Upper lobe of right lung (tissue), 1 donor: ENCODE results near the gene PTOV1. TPM values are rescaled to one million over a fixed set of nuclear protein-coding genes. Genes with fewer than 3 reads are reported as not detected.

Experiments used
- ATAC-seq: fragments of 200-7000 bp; cut with Tn5 transposase; one replicate; pipeline ENCODE4 v1.9.1; 2020; ENCODE audit warnings: mild to moderate bottlenecking, moderate library complexity
- DNase-seq: peaks from one replicate; pipeline ENCODE4 v3.0.0-alpha.2; 2020
- H3K27ac ChIP-seq: fragments of 200-600 bp; one replicate; pipeline ENCODE4 v1.8.0; 2022
- H3K27me3 ChIP-seq: fragments of 200-600 bp; one replicate; pipeline ENCODE4 v1.8.0; 2022; ENCODE audit warnings: mild to moderate bottlenecking
- H3K36me3 ChIP-seq: fragments of 200-600 bp; one replicate; pipeline ENCODE4 v1.8.0; 2022
- H3K4me1 ChIP-seq: fragments of 200-600 bp; one replicate; pipeline ENCODE4 v1.8.0; 2022
- H3K4me3 ChIP-seq: fragments of 200-600 bp; one replicate; pipeline ENCODE4 v1.8.0; 2022; ENCODE audit warnings: mild to moderate bottlenecking
- H3K9me3 ChIP-seq: fragments of 200-600 bp; one replicate; pipeline ENCODE4 v1.8.0; 2022
- CTCF ChIP-seq: fragments of 200-600 bp; IDR thresholded peaks from one replicate; pipeline ENCODE4 v1.8.0; 2022; ENCODE audit warnings: antibody characterized with exemption
- intact Hi-C: fragments of 100-400 bp; cut with DNase I; formaldehyde crosslinking; loops from one replicate; pipeline ENCODE4 v1.11.0; 2022
- long read RNA-seq: library from polyadenylated mRNA; unstranded; transcript quantifications from one replicate; pipeline ENCODE4 v2.0.0, GENCODE V29; 2021
- total RNA-seq: library from RNA; stranded (reverse); fragmentation: NEBNext Ultra II Directional; extraction: Animal tissue kit (Norgen Biotek cat#: 25700); gene quantifications from one replicate; pipeline ENCODE4 v1.2.1, GENCODE V29; 2021
- donor health status: DM: no; HTN: yes; CAD: no; lungs with severe emphysema.

The PTOV1 gene
- 104 TPM for total RNA-seq
- long read RNA-seq, transcript PTOV1-212 (13 exons, 1,577 nt): major isoform, 99 of 147 reads
- long read RNA-seq, transcript PTOV1-220 (13 exons, 1,587 nt): minor isoform, 6 of 147 reads
- long read RNA-seq, transcript PTOV1-205 (1 exons, 1,880 nt): minor isoform, 5 of 147 reads
- long read RNA-seq, partial matches to known transcripts: 14 of 147 reads
- long read RNA-seq, other reads (novel, unspliced or antisense): 19 of 147 reads

GRCh38 chr19:49850487-49851342, at the start of gene PTOV1:
Gene PTOV1 (plus strand): TSS chr19:49851159.
- H3K27ac ChIP-seq: peak within 1 kb of the TSS; percentile 99
- H3K4me3 ChIP-seq: peak within 1 kb of the TSS; percentile 96
- H3K9me3 ChIP-seq: peaks cover 4% of the 10 kb centered on the region
- peaks cover 27% of the 10 kb centered on the region for H3K4me1 ChIP-seq
- ATAC-seq (peak; percentile 95), DNase-seq (peak; percentile 95)
- TF ChIP-seq CTCF: no peak
- intact Hi-C loops: no loop called here
- peaks cover 12% of the 10 kb centered on the region for H3K36me3 ChIP-seq
- no peaks in the 10 kb centered on the region for H3K27me3 ChIP-seq

- Histone ChIP-seq H3K4me3 (peak overlapping the region; percentile 10), H3K4me1 (no peaks in the 10 kb centered on the region), H3K27me3 (no peaks in the 10 kb centered on the region), H3K9me3 (no peaks in the 10 kb centered on the region), H3K27ac (no peak overlapping the region), H3K36me3 (peaks cover 67% of the 10 kb centered on the region)
- ATAC-seq (no peak), DNase-seq (no peak)
- intact Hi-C loops: no loop called here
- no peak for TF ChIP-seq CTCF
Measured at GRCh38 chr19:49801401-49801888, 49.5 kb upstream of the PTOV1 start.

- DNase-seq (no peak), ATAC-seq (no peak)
- Histone ChIP-seq H3K4me3 (peak overlapping the region; percentile 10), H3K36me3 (peaks cover 60% of the 10 kb centered on the region), H3K27ac (no peak overlapping the region), H3K9me3 (no peaks in the 10 kb centered on the region), H3K27me3 (no peaks in the 10 kb centered on the region), H3K4me1 (no peaks in the 10 kb centered on the region)
- intact Hi-C loops: no loop called here
- no peak for TF ChIP-seq CTCF
Measured at GRCh38 chr19:49801966-49802661, 48.8 kb upstream of the PTOV1 start.

GRCh38 chr19:49802836-49803528, 48.0 kb upstream of the PTOV1 start:
- no peak for DNase-seq
- peaks cover 52% of the 10 kb centered on the region for H3K36me3 ChIP-seq
- H3K27me3 ChIP-seq: no peaks in the 10 kb centered on the region
- intact Hi-C loops: no loop called here
- ATAC-seq: no peak
- H3K4me1 ChIP-seq: no peaks in the 10 kb centered on the region
- H3K4me3 ChIP-seq: no peak overlapping the region
- TF ChIP-seq CTCF: no peak
- H3K9me3 ChIP-seq: no peaks in the 10 kb centered on the region
- no peak overlapping the region for H3K27ac ChIP-seq

- H3K4me3 ChIP-seq: no peak overlapping the region
- no peak overlapping the region for H3K27ac ChIP-seq
- no peaks in the 10 kb centered on the region for H3K4me1 ChIP-seq
- no peak for TF ChIP-seq CTCF
- DNase-seq: no peak
- H3K36me3 ChIP-seq: peaks cover 49% of the 10 kb centered on the region
- ATAC-seq: no peak
- H3K27me3 ChIP-seq: no peaks in the 10 kb centered on the region
- intact Hi-C loops: no loop called here
- no peaks in the 10 kb centered on the region for H3K9me3 ChIP-seq
Measured at GRCh38 chr19:49803529-49803856, 47.5 kb upstream of the PTOV1 start.
